SK-N-SH (cell line): ENCODE data around the gene ATP6V0E2. TPM values are rescaled to one million over a fixed set of nuclear protein-coding genes. Genes with fewer than 3 reads are reported as not detected.

ENCODE experiments used
- CTCF ChIA-PET: fragments of 300-600, 350-600 bp; formaldehyde crosslinking; extraction: SDS; loops from one replicate; lab custom pipeline; 2021; lab: Yijun Ruan, JAX
- POLR2A ChIA-PET: fragments of 350-600 bp; sonication (Branson Sonifier 250); formaldehyde crosslinking; extraction: SDS; loops from one replicate; lab custom pipeline; 2020; ENCODE audit warnings: antibody characterized with exemption, inconsistent platforms; lab: Yijun Ruan, JAX
- DNase-seq: peaks from one replicate; pipeline ENCODE4 v3.0.0; 2012
- H2AFZ ChIP-seq: fragments of 200-600 bp; sonication (generic); 2 replicates; pipeline ENCODE4 v1.8.1; 2016; ENCODE audit warnings: antibody characterized with exemption, mild to moderate bottlenecking, low read depth
- H3F3A ChIP-seq: fragments of 200-600 bp; sonication (generic); replicated peaks from 2 replicates; pipeline ENCODE3; 2016; ENCODE audit warnings: antibody characterized with exemption, mild to moderate bottlenecking; ENCODE audit not compliant: insufficient read depth
- H3K27ac ChIP-seq, 2 experiments: fragments of 200-500 bp in 1 of 2; fragments of 200-600 bp in 1 of 2; sonication (Bioruptor generic) in 1 of 2; sonication (generic), shearing (Covaris generic) in 1 of 2; 2 replicates each; pipeline versions ENCODE4 v1.5.1 to v1.6.1; 2014 to 2016; ENCODE audit warnings: low read depth in 2 of 2, inconsistent platforms in 1 of 2, low read length in 1 of 2, mild to moderate bottlenecking in 1 of 2, mixed read lengths in 1 of 2
- H3K27me3 ChIP-seq: fragments of 200-600 bp; sonication (generic), shearing (Covaris generic); 2 replicates; pipeline ENCODE4 v1.6.1; 2016; ENCODE audit warnings: mixed run types; ENCODE audit not compliant: insufficient read depth
- H3K36me3 ChIP-seq, 2 experiments: fragments of 200-500 bp in 1 of 2; fragments of 200-600 bp in 1 of 2; sonication (Bioruptor generic) in 1 of 2; sonication (generic) in 1 of 2; replicated peaks in 1 of 2; 2 replicates each; pipeline versions ENCODE3 to v1.5.1; 2014 to 2016; ENCODE audit warnings: low read length in 1 of 2, mild to moderate bottlenecking in 1 of 2; ENCODE audit not compliant: insufficient read depth in 2 of 2, control insufficient read depth in 1 of 2
- H3K4me1 ChIP-seq, 2 experiments: fragments of 200-500 bp in 1 of 2; fragments of 200-600 bp in 1 of 2; sonication (Bioruptor generic) in 1 of 2; sonication (generic), shearing (Covaris generic) in 1 of 2; 2 replicates each; pipeline versions ENCODE4 v1.5.1 to v1.6.1; 2014 to 2016; ENCODE audit warnings: low read depth in 1 of 2, low read length in 1 of 2, mixed run types in 1 of 2; ENCODE audit not compliant: insufficient read depth in 2 of 2, control insufficient read depth in 1 of 2
- H3K4me2 ChIP-seq: fragments of 200-600 bp; sonication (generic), shearing (Covaris generic); 2 replicates; pipeline ENCODE4 v1.6.1; 2017; ENCODE audit warnings: mixed run types
- H3K4me3 ChIP-seq, 2 experiments: fragments of 200-500 bp in 1 of 2; fragments of 200-600 bp in 1 of 2; sonication (Bioruptor generic) in 1 of 2; sonication (generic), shearing (Covaris generic) in 1 of 2; 2 replicates each; pipeline versions ENCODE4 v1.5.1 to v1.8.1; 2014 to 2016; ENCODE audit warnings: low read depth in 2 of 2, inconsistent platforms in 1 of 2, low read length in 1 of 2, mild to moderate bottlenecking in 1 of 2, mixed read lengths in 1 of 2, moderate library complexity in 1 of 2
- H3K79me2 ChIP-seq: fragments of 200-600 bp; sonication (generic); 2 replicates; pipeline ENCODE4 v1.8.1; 2017; ENCODE audit warnings: mild to moderate bottlenecking; ENCODE audit not compliant: insufficient read depth
- H3K9ac ChIP-seq: fragments of 200-600 bp; sonication (generic); 2 replicates; pipeline ENCODE4 v1.6.1; 2017; ENCODE audit warnings: mixed run types
- H3K9me2 ChIP-seq: fragments of 200-600 bp; sonication (generic); 2 replicates; pipeline ENCODE4 v1.6.1; 2017; ENCODE audit warnings: mixed run types
- H3K9me3 ChIP-seq: fragments of 200-600 bp; sonication (generic); 2 replicates; pipeline ENCODE4 v1.6.1; 2017; ENCODE audit warnings: mixed run types, mild to moderate bottlenecking, moderate library complexity
- H4K20me1 ChIP-seq: fragments of 200-600 bp; sonication (generic); 2 replicates; pipeline ENCODE4 v1.6.1; 2017; ENCODE audit warnings: mild to moderate bottlenecking, mixed run types; ENCODE audit not compliant: insufficient read depth
- CHD2 ChIP-seq: fragments of 150-350 bp; IDR thresholded peaks from 2 replicates; pipeline ENCODE4 v1.6.1; 2018; ENCODE audit warnings: low read length; ENCODE audit not compliant: partially characterized antibody
- EP300 ChIP-seq, 2 experiments: IDR thresholded peaks; 2 replicates each; pipeline versions ENCODE4 v1.4.0 to v1.6.1; 2012; ENCODE audit warnings: borderline replicate concordance in 1 of 2, low read depth in 1 of 2, low read length in 1 of 2
- FOXM1 ChIP-seq: IDR thresholded peaks from 2 replicates; pipeline ENCODE4 v1.4.0; 2012; ENCODE audit warnings: low read depth, mild to moderate bottlenecking
- MEF2A ChIP-seq: IDR thresholded peaks from 2 replicates; pipeline ENCODE4 v1.4.0; 2012; ENCODE audit warnings: low read depth, borderline replicate concordance
- MXI1 ChIP-seq: IDR thresholded peaks from 2 replicates; pipeline ENCODE4 v1.6.1; 2012; ENCODE audit warnings: mild to moderate bottlenecking, low read depth, low read length, improper control_type of control experiment
- NFIC ChIP-seq: IDR thresholded peaks from 2 replicates; pipeline ENCODE4 v1.4.0; 2012; ENCODE audit warnings: borderline replicate concordance
- RCOR1 ChIP-seq: fragments of 150-350 bp; IDR thresholded peaks from 2 replicates; pipeline ENCODE4 v1.6.1; 2017; ENCODE audit warnings: antibody characterized with exemption, low read length
- REST ChIP-seq: IDR thresholded peaks from 2 replicates; pipeline ENCODE4 v1.6.1; 2012; ENCODE audit warnings: mild to moderate bottlenecking, low read depth, low read length, moderate library complexity
- SMC3 ChIP-seq: IDR thresholded peaks from 2 replicates; pipeline ENCODE4 v1.6.1; 2012; ENCODE audit warnings: low read depth, low read length, improper control_type of control experiment
- TCF12 ChIP-seq: IDR thresholded peaks from 2 replicates; pipeline ENCODE4 v1.4.0; 2012
- USF2 ChIP-seq: fragments of 150-350 bp; IDR thresholded peaks from 2 replicates; pipeline ENCODE4 v1.6.1; 2017; ENCODE audit warnings: antibody characterized with exemption, low read length, low read depth, borderline replicate concordance
- YY1 ChIP-seq: IDR thresholded peaks from 2 replicates; pipeline ENCODE4 v1.4.0; 2012; ENCODE audit warnings: low read depth, mild to moderate bottlenecking
- ZBTB33 ChIP-seq: IDR thresholded peaks from 2 replicates; pipeline ENCODE4 v1.4.0; 2012; ENCODE audit warnings: low read depth, borderline replicate concordance
- WGBS: methylation state at CpG from one replicate; pipeline ENCODE4 v1.1.6; 2017; ENCODE audit warnings: low lambda C conversion rate; 5-methylcytosine and 5-hydroxymethylcytosine counted together
- polyA plus RNA-seq, 3 experiments: library from polyadenylated mRNA; depleted of rRNA; stranded (reverse); fragments of >200 nt; gene quantifications; 2 replicates each; pipeline ENCODE4 v1.2.3, GENCODE V29; 2012
- TF ChIP-seq, protein P1 (sequence below): fragments of 150-350 bp; IDR thresholded peaks from 2 replicates; pipeline ENCODE4 v1.6.1; 2016; ENCODE audit warnings: mild to moderate bottlenecking, low read depth, low read length

Gene ATP6V0E2
- polyA plus RNA-seq, 1 of the 3 experiments (the other 2 are of a cell fraction), result 49.6 TPM

DNA sequence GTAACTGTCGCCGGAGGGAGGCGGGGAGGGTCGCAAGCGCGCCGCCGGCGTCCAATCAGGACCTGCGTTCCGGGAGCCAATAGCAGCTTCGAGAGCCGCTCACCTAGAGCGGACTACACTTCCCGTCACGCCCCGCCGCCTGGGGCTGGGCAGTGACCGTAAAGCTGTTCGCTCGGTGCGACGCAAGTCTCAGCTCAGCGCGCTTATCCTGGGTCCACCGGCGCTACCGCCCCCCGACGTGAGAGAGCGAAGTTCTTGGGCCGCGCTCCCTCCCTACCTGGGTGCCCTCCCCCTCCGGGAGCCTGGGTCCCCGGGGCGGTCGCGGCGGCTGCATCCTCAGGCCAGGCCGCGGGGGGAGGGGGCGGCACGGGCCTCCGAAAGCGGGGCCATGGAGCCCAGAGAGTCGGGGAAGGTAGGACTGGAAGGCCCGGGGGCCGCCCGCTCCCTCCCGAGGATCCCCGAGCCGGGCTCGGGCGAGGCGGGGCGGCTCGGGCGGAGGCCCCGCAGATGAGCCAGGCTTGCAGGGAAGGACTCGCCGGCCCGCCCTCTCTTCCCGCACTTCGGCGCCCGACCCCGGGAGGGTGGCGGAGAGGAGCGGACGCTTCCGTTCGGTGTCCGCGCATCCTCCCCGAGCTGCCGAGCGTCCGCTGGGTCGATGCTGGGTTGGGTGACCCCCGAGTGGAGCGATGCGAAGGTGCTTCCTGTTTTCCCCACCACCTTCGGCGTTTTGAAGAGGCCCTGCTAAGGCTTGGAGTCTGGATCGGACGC, 35.4 kb upstream of the ATP6V0E2 start, which contains the start of gene ZNF862 (continued):
- TF ChIP-seq USF2 (no peak), TCF12 (no peak), MEF2A (no peak), NFIC (no peak), ZBTB33 (peak; percentile 60; the same call in 1 of the 2 replicates), EP300 (IDR thresholded peaks at IDR 0.05; ENCODE audit: borderline replicate concordance in 1 of 2, low read depth in 1 of 2, low read length in 1 of 2) (peak in 1 of 2 experiments; percentile 23; a peak in 2 of 4 replicates), YY1 (peak; percentile 69; the same call in 1 of the 2 replicates), FOXM1 (no peak)
- TF ChIP-seq, protein P1, sequence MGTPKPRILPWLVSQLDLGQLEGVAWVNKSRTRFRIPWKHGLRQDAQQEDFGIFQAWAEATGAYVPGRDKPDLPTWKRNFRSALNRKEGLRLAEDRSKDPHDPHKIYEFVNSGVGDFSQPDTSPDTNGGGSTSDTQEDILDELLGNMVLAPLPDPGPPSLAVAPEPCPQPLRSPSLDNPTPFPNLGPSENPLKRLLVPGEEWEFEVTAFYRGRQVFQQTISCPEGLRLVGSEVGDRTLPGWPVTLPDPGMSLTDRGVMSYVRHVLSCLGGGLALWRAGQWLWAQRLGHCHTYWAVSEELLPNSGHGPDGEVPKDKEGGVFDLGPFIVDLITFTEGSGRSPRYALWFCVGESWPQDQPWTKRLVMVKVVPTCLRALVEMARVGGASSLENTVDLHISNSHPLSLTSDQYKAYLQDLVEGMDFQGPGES, result no peak

- peak overlapping the region; percentile 65 for H2AFZ ChIP-seq
- peak; percentile 49 for DNase-seq
- POLR2A ChIA-PET, result interaction anchor here (0.7 to 1.4 kb wide), 4 partner anchors 11 to 214 kb away, joined by 3 to 10 read pairs (median 4); no protein-coding TSS in a partner anchor
- H3F3A ChIP-seq, result peaks cover 3% of the 10 kb centered on the region
- no peaks in the 10 kb centered on the region for H4K20me1 ChIP-seq
- peaks cover 0 to 4% of the 10 kb centered on the region in 2 experiments for H3K36me3 ChIP-seq
- no peaks in the 10 kb centered on the region for H3K9me2 ChIP-seq
- H3K4me2 ChIP-seq, result peak overlapping the region; percentile 73
- no peaks in the 10 kb centered on the region for H3K9me3 ChIP-seq
- peak overlapping the region; percentile 73 to 87 for H3K4me3 ChIP-seq
- WGBS, result 25% methylated on average over 6 of the region's 6 CpGs
- H3K27me3 ChIP-seq, result 0 out of 2 replicates have a peak, but pooled peaks cover 13% of the 10 kb centered on the region
- peak; percentile 9 for TF ChIP-seq CHD2
- peak; percentile 30; the same call in 1 of the 2 replicates for TF ChIP-seq MXI1
- 0 out of 2 replicates have a peak, but pooled peaks have one; percentile 12 for TF ChIP-seq SMC3
- no peak for TF ChIP-seq RCOR1
- no peak for TF ChIP-seq REST
- peaks cover 0 to 15% of the 10 kb centered on the region in 2 experiments; a peak in 2 of 4 replicates for H3K4me1 ChIP-seq
- peak overlapping the region; percentile 73 for H3K9ac ChIP-seq
- H3K27ac ChIP-seq, result peak overlapping the region; percentile 50 to 82
- H3K79me2 ChIP-seq, result peaks cover 24% of the 10 kb centered on the region
- CTCF ChIA-PET, result interaction anchor here (0.9 to 3.1 kb wide), 13 partner anchors 11 to 377 kb away, joined by 3 to 25 read pairs (median 4); no protein-coding TSS in a partner anchor
Observed at GRCh38 chr7:149838992-149839408, 34.8 kb upstream of the ATP6V0E2 start.
